Activated naive CD8-positive, alpha-beta T cell treated with anti-CD3 and anti-CD28 coated beads, Interleukin-2, amount 50 U/mL, for 24 hours (primary cell): ENCODE results near the gene DNAJC15.
"Not testable (repeated sequence)": the region's sequence is repeated elsewhere in the genome, so short reads cannot be mapped to it uniquely, and the experiment has no call there.

Experiments
- ATAC-seq: fragments of 150-1000 bp; cut with Tn5 transposase; one replicate; pipeline ENCODE4 v1.10.0; 2021
- DNase-seq: peaks from one replicate; pipeline ENCODE4 v3.0.0; 2021
- H3K27ac Mint-ChIP-seq: one replicate; pipeline ENCODE4 v1.8.0; 2021; ENCODE audit warnings: mild to moderate bottlenecking, mixed read lengths
- H3K27me3 Mint-ChIP-seq: one replicate; pipeline ENCODE4 v1.8.0; 2021; ENCODE audit warnings: mixed read lengths
- H3K36me3 Mint-ChIP-seq: one replicate; pipeline ENCODE4 v1.8.0; 2021; ENCODE audit warnings: low read depth, mixed read lengths
- H3K4me1 Mint-ChIP-seq: one replicate; pipeline ENCODE4 v1.8.0; 2021; ENCODE audit warnings: mixed read lengths
- H3K4me3 Mint-ChIP-seq: one replicate; pipeline ENCODE4 v1.8.0; 2021; ENCODE audit warnings: mild to moderate bottlenecking, moderate library complexity, mixed read lengths
- H3K9me3 Mint-ChIP-seq: one replicate; pipeline ENCODE4 v1.8.0; 2021; ENCODE audit warnings: mixed read lengths

Gene DNAJC15

GRCh38 chr13:43046259-43046658, 22.9 kb downstream of the DNAJC15 start:
- H3K4me3 Mint-ChIP-seq: no peak overlapping the region
- DNase-seq: no peak
- H3K36me3 Mint-ChIP-seq: no peaks in the 10 kb centered on the region
- no peak for ATAC-seq
- peaks cover 57% of the 10 kb centered on the region for H3K4me1 Mint-ChIP-seq
- no peaks in the 10 kb centered on the region for H3K27me3 Mint-ChIP-seq
- no peak overlapping the region for H3K27ac Mint-ChIP-seq
- H3K9me3 Mint-ChIP-seq: no peaks in the 10 kb centered on the region

GRCh38 chr13:43054803-43055802, 31.7 kb downstream of the DNAJC15 start:
- no peak overlapping the region for H3K27ac Mint-ChIP-seq
- ATAC-seq (peak; percentile 29), DNase-seq (no peak)
- H3K9me3 Mint-ChIP-seq: peaks cover 4% of the 10 kb centered on the region
- peaks cover 32% of the 10 kb centered on the region for H3K4me1 Mint-ChIP-seq
- H3K4me3 Mint-ChIP-seq: no peak overlapping the region
- H3K36me3 Mint-ChIP-seq: peaks cover 8% of the 10 kb centered on the region
- H3K27me3 Mint-ChIP-seq: no peaks in the 10 kb centered on the region

GRCh38 chr13:43057653-43058317, 34.4 kb downstream of the DNAJC15 start:
- Mint-ChIP-seq H3K9me3 (peaks cover 4% of the 10 kb centered on the region), H3K27me3 (no peaks in the 10 kb centered on the region), H3K27ac (peak overlapping the region; percentile 72), H3K4me3 (peak overlapping the region; percentile 3), H3K4me1 (peaks cover 49% of the 10 kb centered on the region), H3K36me3 (peaks cover 9% of the 10 kb centered on the region)
- ATAC-seq (peak; percentile 7), DNase-seq (no peak)

GRCh38 chr13:43058318-43058674, 34.9 kb downstream of the DNAJC15 start:
- DNase-seq (peak; percentile 33), ATAC-seq (peak; percentile 81)
- Mint-ChIP-seq H3K27ac (peak overlapping the region; percentile 72), H3K4me3 (no peak overlapping the region), H3K9me3 (peaks cover 4% of the 10 kb centered on the region), H3K4me1 (peaks cover 49% of the 10 kb centered on the region), H3K27me3 (no peaks in the 10 kb centered on the region), H3K36me3 (peaks cover 9% of the 10 kb centered on the region)

- H3K4me1 Mint-ChIP-seq: peaks cover 49% of the 10 kb centered on the region
- ATAC-seq (no peak), DNase-seq (no peak)
- no peak overlapping the region for H3K4me3 Mint-ChIP-seq
- H3K27me3 Mint-ChIP-seq: no peaks in the 10 kb centered on the region
- peaks cover 9% of the 10 kb centered on the region for H3K36me3 Mint-ChIP-seq
- peaks cover 4% of the 10 kb centered on the region for H3K9me3 Mint-ChIP-seq
- no peak overlapping the region for H3K27ac Mint-ChIP-seq
Observed at GRCh38 chr13:43058831-43059230, 35.4 kb downstream of the DNAJC15 start.

- H3K27ac Mint-ChIP-seq, H3K9me3 Mint-ChIP-seq, DNase-seq, H3K36me3 Mint-ChIP-seq, H3K27me3 Mint-ChIP-seq, H3K4me3 Mint-ChIP-seq, ATAC-seq: not testable (repeated sequence)
- H3K4me1 Mint-ChIP-seq: peaks cover 49% of the 10 kb centered on the region
Observed at GRCh38 chr13:43059779-43060178, 36.4 kb downstream of the DNAJC15 start.

GRCh38 chr13:43060806-43061205, 37.4 kb downstream of the DNAJC15 start:
- not testable (repeated sequence) for DNase-seq, ATAC-seq, H3K27me3 Mint-ChIP-seq, H3K36me3 Mint-ChIP-seq, H3K4me3 Mint-ChIP-seq, H3K27ac Mint-ChIP-seq, H3K9me3 Mint-ChIP-seq
- H3K4me1 Mint-ChIP-seq: peaks cover 49% of the 10 kb centered on the region

GRCh38 chr13:43061496-43062280, 38.3 kb downstream of the DNAJC15 start:
- Mint-ChIP-seq H3K36me3 (peaks cover 12% of the 10 kb centered on the region), H3K27me3 (no peaks in the 10 kb centered on the region), H3K9me3 (peaks cover 4% of the 10 kb centered on the region), H3K27ac (peak overlapping the region; percentile 64), H3K4me3 (no peak overlapping the region), H3K4me1 (peaks cover 45% of the 10 kb centered on the region)
- DNase-seq (no peak), ATAC-seq (peak; percentile 88)

- H3K27ac Mint-ChIP-seq: no peak overlapping the region
- H3K4me1 Mint-ChIP-seq: peaks cover 22% of the 10 kb centered on the region
- DNase-seq: no peak
- no peak overlapping the region for H3K4me3 Mint-ChIP-seq
- H3K27me3 Mint-ChIP-seq: no peaks in the 10 kb centered on the region
- no peak for ATAC-seq
- H3K9me3 Mint-ChIP-seq: no peaks in the 10 kb centered on the region
- peaks cover 6% of the 10 kb centered on the region for H3K36me3 Mint-ChIP-seq
Observed at GRCh38 chr13:43071824-43072223, 48.4 kb downstream of the DNAJC15 start.

GRCh38 chr13:43072394-43072793, 49.0 kb downstream of the DNAJC15 start:
- Mint-ChIP-seq H3K4me3 (no peak overlapping the region), H3K4me1 (peaks cover 25% of the 10 kb centered on the region)

GRCh38 chr13:43074824-43075510, 51.6 kb downstream of the DNAJC15 start:
- no peak for DNase-seq
- H3K27me3 Mint-ChIP-seq: no peaks in the 10 kb centered on the region
- no peak overlapping the region for H3K27ac Mint-ChIP-seq
- H3K36me3 Mint-ChIP-seq: peaks cover 6% of the 10 kb centered on the region
- ATAC-seq: no peak
- H3K9me3 Mint-ChIP-seq: no peaks in the 10 kb centered on the region
- H3K4me3 Mint-ChIP-seq: no peak overlapping the region
- H3K4me1 Mint-ChIP-seq: peaks cover 29% of the 10 kb centered on the region

More at GRCh38 chr13:43072394-43072793, 49.0 kb downstream of the DNAJC15 start:
- Mint-ChIP-seq H3K36me3 (peaks cover 6% of the 10 kb centered on the region), H3K27ac (no peak overlapping the region), H3K9me3 (no peaks in the 10 kb centered on the region), H3K27me3 (no peaks in the 10 kb centered on the region)
- ATAC-seq: no peak
- no peak for DNase-seq

GRCh38 chr13:43075511-43075902, 52.1 kb downstream of the DNAJC15 start:
- H3K27ac Mint-ChIP-seq, ATAC-seq, H3K4me3 Mint-ChIP-seq, DNase-seq, H3K27me3 Mint-ChIP-seq, H3K9me3 Mint-ChIP-seq: not testable (repeated sequence)
- H3K4me1 Mint-ChIP-seq: peaks cover 29% of the 10 kb centered on the region
- H3K36me3 Mint-ChIP-seq: peaks cover 11% of the 10 kb centered on the region

- ATAC-seq (no peak), DNase-seq (no peak)
- Mint-ChIP-seq H3K4me1 (peaks cover 33% of the 10 kb centered on the region), H3K36me3 (peaks cover 16% of the 10 kb centered on the region), H3K27ac (no peak overlapping the region), H3K9me3 (no peaks in the 10 kb centered on the region), H3K4me3 (no peak overlapping the region), H3K27me3 (no peaks in the 10 kb centered on the region)
Observed at GRCh38 chr13:43077046-43077445, 53.7 kb downstream of the DNAJC15 start.

- Mint-ChIP-seq H3K36me3 (peaks cover 14% of the 10 kb centered on the region), H3K9me3 (no peaks in the 10 kb centered on the region), H3K27ac (no peak overlapping the region), H3K27me3 (no peaks in the 10 kb centered on the region), H3K4me1 (peaks cover 32% of the 10 kb centered on the region), H3K4me3 (no peak overlapping the region)
- DNase-seq: no peak
- no peak for ATAC-seq
Observed at GRCh38 chr13:43077461-43077860, 54.1 kb downstream of the DNAJC15 start.
